ENCODE data around the gene RAI1.

The RAI1 gene

DNA sequence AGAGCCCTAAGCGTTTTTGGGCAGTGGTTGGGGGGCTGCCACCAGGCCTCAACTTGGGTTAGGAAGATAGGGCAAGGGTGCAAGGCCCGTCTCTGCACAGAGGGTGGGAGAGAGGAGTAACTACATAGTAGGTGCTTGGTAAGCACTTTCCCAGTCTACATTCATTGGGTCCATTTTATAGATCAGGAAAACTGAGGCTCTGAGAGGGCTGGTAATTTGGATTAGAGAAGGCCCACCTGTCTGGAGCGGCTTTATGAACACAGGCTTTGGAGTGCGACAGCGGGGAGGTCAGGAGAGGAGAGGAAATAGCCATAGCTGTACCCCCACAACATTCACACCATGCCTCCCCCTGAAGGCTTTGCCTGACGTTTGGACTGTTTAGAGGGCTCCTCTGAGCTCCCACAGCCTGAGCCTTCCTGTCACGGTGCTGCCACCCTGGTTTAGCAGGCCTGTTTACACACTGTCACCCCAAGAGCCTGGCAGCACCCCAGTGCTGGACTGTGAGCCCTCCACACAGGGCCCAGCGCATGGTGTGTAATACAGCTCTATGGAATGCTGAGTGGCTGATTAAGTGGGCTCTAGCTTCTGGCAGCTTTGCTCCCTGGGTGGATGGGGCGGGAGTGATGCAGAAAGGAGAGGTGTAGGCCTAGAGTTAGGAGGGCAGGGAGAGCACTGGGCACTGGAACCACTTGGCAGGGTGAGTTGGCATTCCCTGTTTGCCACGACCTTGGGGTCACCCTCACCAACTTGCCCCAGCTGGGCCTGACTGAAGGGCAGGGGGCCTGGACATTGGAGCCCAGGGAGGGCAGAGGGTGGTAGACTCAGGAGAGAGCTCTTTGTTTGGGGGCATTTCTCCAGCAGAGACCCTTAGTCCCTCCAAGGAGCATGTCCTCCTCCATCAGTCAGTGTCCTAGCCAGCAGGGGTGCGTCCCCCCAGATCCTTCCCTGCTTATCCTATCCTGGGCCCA, 73.7 kb downstream of the RAI1 start:
- DNase-seq = no peak

DNA sequence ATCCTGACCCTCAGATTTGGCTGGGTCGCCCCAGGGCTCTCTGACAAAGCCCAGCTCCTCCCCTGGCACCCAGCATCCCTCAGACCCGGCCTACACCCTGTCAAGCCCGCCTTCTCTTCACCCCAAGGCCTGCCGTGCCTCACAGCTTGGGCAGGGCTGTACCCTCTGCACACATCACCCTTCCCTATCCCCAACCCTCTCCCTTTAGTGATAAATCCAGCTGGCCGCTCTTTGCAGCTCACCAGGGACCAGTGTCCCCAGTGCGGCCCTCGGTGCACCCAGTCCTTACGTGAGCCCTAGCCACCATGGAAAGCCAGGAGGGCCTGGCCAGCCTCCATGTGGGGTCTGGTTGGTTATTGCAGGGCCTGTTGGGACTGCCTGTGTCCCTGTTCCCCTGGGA, 74.5 kb downstream of the RAI1 start:
- no peak for DNase-seq

DNA sequence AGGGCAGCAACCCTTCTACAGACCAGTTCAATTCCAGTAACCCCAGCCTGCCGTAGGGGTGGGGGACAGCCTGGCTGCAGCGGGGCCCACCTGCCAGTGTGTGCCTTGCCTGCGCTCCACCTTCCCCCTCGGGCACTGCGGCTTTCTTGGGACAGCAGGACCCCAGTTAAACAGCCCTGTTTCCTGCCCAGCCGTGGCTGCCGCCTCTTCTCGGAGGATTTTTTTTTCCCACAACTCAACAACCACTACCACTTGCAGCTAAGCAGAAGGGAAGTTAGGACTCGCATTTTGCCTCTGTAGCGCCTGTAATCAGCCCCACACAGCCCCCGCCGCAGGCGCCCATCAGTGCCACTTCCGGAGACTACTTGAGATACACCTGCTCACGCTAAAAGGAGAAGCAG, 76.1 kb downstream of the RAI1 start:
- peak; percentile 31 for DNase-seq

DNA sequence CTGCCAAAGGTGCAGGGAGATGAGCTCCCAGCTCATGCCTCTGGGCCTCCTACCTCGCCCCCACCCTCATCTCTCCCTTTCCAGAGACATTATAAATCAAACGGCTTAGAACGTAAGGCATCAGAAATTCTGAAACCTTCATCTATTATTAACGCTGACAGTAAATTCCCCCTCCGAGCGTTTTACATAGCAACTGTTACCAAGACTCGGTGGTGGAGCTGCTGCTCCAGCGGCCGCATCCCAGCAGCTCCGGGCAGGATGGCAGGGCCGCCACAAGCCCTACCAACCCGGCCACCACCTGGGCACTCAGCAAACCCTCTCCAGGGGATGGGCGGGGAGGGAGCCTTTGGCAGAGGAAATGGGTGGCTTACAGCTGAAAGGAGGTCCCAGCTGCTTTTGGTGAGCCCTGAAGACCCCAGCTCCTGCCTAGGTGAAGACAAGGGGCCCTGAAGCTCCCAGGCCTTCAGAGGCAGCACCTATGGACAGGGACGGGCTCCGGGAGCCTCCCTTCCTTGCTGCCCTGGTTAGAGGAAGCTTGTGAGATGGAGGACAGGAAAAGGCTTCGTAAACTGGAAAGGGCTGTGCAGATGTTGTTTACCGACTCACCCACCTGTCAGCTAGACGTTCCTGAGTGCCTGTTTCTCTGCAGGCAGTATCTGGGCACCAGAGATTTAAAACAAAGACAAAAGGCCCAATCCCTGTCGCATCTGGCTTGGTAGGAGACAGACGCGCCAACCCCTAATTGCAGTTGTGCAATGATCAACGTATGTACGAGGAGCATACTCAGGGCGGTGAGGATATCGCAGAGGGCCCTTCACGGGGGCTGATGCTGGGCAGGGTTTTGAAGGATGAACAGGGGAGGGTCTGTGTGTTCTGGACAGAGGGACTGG, 76.9 kb downstream of the RAI1 start:
- DNase-seq = no peak

DNA sequence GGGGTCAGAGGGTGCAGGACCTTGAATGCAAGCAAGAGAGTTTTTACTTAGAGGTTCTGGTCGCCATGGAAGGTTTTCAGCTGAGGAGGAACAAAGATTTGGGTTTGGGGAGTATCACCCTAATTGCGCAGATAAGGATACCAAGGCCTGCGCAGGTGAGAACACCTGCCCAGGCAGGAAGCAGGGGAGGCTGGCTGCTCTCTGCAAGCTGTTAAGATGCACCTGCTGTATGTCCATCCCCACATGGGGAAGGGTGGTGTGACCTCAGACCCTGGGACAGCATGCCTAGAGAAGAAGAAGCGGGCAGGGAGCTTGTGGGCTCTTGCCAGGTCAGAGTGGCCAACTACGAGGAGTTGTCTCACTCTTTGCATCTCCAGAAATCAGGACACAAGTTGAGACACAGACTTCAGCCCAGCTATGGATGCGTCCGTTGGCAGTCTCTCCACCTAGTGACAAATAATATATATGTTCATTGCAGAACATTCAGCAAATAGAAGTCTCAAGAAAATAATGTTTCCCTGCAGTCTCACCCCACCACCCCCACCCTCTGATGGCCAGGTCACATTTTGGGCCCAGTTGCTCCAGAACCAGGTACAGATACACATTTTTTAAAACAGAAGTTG, 77.8 kb downstream of the RAI1 start:
- DNase-seq = no peak

DNA sequence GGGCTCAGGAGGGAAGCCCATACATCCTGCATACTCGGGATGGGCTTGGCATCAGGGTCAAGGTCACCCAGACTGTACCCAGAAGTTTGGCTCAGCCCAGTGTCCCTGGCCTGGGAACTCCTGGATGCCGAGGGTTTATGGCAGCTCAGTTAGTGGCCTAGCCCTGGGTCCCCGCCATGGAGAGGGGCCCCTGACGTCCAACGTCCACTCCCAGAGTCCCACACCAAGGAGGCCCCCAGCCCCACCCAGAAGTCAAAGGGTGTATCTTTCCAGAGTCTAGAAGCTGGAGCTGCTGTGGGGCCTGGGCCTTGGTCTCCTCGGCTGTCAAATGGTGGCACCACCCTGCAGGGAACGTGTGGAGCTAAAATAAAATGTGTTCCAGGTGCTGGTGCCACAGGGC, 79.1 kb downstream of the RAI1 start:
- DNase-seq = no peak

DNA sequence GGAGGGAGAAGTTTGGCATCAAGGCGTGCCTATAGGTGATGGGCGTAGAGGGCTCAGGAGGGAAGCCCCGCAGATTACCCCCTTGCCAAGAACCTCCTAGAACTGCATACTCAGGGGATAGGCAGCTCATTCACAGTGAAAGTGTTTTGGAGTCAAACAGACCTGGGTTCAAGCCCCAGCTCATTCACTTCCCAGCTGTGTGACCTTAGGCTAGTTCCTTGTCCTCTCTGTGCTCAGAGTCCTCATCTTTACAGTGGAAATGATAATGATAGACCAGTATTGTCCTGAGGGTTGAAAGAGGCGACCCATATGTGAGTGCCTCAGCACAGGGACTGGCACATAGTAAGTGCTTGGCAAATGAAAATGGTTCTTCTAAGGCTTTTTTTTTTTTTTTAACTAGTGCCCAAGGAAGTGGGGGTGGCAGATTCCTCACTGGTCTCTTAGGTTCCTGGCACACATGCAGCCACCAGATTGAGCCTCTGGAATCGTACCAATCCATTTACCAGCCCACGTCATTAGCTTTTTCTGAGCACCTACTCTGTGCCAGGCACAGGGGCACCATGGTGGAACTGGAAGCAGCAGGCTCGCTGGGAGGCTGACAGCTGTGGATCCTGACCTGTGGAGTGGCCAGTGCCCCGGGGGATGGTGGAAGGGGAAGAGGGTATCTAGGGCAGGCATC, 79.8 kb downstream of the RAI1 start:
- DNase-seq = no peak

DNA sequence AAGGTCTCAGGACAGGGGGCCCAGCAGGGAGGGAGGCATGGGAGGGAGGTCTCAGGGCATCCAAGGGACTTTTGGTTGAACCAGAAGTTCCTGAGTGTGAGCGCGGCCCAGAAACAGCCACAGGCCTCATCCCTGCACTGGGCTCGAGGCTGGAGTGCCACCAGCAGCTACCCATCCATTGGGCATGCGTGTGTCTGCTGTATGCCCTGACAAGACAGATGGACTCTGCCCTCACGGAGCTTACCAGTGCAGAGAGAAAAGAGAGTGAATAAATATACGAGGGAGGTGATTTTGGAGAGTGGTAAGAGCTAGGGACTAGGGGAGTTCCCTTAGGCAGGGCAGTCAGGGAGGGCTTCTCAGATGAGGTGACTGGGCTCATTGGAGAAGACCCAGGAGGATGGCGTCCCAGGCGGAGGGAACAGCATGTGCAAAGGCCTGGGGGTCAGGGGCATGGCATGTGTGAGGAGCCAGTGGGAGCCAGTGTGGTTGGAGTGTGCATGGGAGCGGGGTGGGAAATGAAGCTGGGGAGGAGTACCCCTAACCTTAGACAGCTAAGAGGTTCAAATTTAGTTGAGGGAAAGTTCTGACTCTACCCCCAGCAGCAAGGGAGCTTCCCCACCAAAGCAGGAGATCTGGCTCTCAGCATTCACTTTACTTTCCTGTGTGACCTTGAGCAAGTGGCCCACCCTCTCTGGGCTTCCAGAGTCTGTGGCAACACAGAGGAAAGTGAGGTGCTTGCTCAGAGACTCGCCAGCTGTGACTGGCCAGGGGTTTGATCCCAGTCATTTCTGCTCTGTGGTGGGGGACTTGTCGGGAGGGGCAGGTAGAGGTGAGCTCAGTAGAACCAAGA, 80.9 kb downstream of the RAI1 start:
- no peak for DNase-seq

DNA sequence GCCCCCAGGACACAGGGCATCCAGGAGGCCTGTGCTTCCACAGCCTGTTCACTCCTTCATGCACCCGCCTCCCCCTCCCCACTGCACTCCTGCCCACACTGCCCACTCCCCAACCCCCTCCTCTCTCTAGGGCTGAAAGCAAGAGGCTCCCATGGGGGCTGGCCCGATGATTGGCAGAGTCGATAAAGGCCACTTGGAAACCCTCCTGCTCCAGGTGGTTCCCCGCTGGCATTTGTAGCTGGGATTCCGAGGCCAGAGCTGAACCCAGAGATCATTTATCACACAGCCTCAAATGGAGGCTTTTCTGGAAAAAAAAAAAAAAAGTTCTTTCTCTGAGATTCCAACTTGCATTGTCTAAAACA, 81.5 kb downstream of the RAI1 start:
- no peak for DNase-seq

DNA sequence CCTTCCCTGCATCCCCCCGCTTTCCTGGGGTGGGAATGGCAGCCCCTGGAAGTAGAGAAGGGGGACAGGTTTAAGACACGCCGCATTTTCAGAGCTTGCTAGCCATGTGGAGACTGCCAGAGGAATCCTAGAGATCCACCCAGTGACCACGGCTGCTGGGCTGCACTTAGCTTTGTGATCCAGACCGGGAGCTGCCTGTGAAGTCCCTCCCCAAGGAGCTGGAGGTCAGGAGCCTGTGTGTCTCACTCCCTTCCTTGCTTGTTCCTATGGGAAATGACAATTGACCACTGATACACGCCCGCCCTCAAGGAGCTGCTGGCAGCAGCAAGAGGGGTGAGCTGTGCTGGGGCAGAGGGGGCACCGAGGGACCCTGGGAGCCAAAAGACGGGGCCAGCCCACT, 81.9 kb downstream of the RAI1 start:
- DNase-seq = no peak

DNA sequence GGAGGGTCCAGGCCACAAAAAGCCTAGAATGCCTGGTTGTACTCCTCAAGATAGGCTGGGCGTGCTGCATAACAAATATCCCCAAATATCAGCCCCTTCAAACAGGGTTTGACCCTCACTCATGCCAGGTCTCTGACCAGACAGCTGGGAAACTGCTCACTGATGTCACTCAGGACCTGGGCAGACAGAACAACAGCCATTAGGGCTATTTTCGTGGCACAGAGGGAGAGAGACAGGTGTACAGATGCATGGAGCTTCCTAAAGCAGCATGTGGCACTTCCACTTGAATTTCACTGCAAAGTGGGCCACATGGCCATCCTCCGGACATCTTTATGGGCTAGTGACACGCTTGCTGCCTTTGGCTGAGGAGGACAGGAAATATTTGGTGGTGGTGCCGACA, 82.5 kb downstream of the RAI1 start:
- DNase-seq = no peak

DNA sequence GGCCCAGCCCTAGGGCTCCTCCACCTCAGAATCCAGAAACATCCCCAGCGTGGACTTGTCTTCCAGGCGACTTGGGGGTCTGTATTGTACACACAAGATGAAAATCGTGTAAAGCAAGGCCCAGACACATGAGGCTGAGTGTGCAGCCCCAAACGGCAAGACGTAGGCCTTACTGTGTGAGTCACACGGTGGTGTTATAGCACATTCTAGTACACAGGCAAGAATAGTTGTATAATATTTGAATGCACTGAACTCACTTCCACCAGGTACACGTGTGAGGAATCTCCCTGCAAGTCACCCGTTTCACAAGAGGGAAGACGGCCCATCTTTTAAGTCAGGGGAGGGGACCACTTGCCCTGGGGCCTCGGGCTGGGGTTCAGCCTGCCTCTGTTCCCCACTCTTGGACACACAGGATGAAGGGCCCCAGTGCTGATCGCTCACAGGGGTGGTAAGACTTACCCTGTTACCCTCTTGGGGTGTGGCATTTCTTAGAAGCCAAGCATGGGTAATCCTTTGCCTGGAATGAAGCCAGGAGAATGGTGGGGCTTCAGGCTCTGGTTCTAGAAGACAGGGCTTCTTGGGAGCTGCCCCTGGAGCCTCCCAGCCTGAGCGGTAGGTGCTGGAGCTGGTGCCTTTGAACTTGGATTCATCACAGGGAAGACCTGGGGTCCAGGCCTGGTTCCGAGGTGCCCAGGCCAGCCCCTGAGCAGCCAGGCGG, 84.3 kb downstream of the RAI1 start:
- DNase-seq = no peak

DNA sequence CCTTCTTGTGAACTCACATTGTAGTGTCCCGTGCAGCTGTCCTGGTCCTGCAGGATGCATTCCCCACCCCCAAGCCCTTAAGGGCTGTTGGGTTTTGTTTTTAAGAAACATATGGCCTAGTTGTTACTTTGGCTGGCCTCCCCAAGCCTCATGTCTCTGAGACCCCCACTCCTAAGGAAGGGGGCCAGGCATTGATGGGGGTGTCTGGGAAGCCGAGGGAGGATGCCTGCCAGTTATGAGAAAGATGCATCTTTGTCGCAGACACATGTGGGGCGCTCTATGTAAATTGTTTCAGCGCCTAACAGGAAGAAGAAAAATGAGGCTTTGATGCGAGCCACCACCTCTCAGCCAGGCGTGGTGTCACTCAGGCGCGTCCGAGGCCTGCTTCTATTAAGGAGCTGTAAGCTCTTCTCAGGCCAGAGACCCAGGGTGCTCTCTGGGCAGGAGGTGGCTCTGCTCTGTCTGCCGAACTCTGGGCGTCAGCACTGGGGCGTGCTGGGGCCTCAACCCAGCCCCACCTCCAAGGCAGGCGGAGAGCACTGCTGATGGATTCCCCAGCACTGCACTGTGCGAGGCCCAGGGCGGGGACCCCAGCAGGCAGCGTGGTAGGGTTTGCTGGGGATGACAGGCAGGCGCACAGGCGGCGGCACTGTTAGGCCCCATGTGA, 85.0 kb downstream of the RAI1 start:
- no peak for DNase-seq

DNA sequence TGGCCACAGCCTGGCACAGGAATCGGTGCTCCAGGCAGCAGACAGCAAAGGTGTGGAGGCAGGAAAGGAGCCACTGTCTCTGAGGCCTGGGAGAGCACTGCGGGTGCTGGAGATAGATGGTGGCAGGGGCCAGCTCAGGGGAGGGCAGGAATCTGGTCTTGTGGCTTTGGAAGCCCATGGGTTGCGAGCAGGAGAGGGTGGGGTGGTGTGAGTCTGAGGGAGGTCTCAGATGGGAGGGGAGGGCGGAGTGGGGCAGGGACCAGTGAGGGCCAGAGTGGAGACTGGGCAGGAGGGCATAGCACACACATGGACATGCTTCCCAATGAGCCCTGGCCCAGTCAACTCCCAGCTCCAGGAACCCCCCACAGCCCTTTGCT, 85.5 kb downstream of the RAI1 start:
- no peak for DNase-seq

DNA sequence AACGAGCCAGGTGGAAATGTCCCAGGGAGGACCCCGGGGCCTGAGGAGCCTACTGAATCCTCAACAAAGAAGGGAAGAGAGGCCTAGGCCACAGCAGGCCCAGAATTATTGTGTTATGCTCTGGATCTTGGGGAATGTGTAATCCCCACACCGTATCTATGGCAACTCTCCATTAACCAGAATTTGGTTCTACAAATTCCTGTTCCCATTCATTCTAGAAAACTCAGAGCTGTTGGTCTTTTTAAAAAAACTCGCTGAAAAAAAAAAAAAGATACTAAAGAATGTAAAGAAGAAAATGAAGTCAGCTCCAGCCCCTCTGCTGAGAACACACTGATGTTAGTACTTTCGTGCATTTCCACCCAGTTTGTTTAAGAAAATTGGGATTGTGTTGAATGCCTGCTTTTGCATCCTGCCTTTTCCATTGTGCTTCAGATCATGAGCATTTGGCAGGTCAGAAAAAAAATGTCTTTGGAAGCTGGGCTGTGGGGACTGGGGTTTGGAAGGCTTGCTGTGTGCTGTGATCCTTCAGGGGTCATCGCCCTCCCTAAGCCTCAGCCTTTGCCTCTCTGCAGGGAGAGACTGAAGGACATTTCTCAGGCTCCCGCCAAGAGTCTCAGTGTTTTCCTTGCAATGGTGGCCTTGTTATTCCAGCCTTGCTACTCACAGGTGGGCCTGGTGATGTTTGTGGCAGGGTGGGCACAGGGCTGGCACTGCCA, 86.1 kb downstream of the RAI1 start:
- DNase-seq = no peak

DNA sequence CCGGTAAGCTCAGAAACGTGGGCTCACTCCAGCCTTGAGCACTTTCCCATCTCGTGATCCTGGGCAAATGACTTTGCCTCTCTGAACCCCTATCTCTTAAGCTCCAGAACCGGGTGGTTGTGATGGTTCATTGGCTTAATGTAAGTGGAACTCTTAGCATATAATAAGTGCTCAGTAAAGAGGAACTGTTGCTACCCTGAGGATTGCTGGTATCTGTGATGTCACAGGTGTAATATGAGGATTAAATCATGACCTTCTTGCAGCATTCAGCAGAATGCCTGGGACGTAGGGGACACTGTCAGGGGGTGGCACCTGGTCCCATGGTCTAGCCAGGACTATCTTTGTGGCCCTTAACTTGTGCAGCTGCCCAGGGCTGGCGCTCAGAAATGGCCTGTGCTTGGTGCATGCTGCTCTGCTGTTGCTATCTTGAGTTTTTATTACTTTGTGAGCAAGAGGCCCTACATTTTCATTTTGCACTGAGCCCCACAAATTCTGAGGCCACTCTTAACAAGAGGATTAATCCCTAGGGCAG, 86.7 kb downstream of the RAI1 start:
- no peak for DNase-seq

DNA sequence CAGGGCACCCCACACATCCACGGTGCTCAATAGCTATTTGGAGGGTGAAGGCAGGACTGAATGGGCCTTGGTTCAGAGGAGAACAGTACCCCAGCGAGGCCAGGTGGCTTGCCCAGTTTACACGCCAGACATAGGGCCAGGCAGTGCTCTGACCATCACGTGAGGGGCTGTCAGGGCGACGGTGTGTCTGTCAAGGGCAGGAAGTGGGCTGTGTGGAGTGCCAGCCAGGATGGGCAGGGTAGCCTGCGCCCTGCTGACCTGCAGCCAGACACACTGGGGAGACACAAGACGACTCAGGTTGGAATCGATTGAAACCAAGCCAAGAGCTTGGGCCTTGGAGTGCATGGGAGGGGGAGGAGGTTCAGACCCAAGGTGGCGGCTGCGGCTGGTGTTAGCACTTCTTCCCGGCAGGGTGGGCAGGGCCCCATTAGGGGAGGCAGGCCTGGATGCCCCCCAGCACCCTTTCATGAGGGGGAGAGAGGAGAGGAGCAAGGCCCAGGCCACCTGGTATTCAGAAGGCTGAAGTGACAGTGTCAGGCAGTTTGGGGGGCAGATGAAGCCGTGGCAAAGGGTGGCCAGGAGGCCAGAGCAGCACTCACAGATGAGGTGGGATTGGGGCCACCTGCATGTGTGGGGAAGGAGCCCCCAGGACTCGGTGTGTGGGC, 87.3 kb downstream of the RAI1 start:
- DNase-seq = no peak

DNA sequence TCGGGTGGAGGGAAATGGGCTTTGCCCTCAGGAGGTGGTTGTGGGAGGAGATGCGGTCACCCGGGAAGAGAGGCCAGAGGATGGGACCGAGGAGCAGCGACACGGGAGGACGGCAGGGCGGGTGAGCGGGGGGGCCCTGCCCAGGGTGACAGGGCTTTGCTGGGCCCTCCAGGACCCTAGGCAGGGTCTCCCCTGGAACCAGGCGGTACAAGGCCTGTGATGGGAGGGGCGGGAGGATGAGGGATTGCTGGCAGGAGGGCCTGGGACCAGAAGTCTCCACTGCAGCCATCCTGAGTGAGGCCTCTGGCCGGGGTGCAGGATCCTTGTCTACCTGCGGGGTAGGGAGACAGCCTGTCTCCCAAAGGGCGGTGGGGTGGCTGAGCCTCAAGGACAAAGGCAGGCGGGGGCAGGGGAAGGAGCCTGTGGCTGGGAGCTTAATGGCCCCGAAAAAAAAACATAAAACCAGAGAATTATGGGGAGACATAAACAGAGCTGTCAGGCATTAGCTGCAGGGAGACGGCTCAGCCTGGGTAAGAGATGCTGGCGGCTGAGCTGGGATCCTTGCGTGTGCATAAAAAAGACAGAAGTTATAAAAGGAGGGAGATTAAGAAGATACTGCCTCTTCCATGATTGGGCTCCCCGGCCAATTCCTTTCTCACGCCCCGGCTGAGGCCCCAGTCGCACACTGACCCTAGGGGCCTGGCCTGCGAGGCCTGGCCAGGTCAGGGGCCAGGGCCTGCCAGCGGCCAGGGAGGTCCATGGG, 88.8 kb downstream of the RAI1 start:
- DNase-seq = no peak

Data from activated CD8-positive, alpha-beta memory T cell treated with anti-CD3 and anti-CD28 coated beads, Interleukin-2, amount 50 U/mL, for 4 hours (primary cell).